ENCODE data around the gene MORN2. TPM values are rescaled to one million over a fixed set of nuclear protein-coding genes. Genes with fewer than 3 reads are reported as not detected.

MORN2 gene
- total RNA-seq, 2 donors from 2014 or later: 26.1 to 34.2 TPM

DNA sequence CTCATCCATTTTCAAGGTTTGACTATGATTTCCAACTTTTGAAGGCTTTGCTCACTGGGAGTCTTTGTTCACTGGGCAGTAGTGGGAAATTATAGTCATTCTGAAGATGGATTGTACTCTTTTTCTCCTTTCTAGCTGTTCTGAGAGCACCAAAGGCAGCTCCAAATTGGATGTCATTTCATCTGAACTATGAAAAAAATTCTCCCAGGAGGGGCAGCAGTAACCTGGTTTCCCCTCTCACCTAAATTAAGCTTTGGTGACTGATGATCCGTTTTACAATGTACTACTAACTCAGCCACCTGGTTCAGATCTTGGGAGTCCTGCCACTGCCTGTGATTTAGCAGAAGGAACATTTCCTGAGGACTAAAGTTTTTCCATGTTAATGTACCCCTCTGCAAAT is 31.5 kb downstream of the MORN2 start:
- Histone ChIP-seq H3K36me3 (no peaks in the 10 kb centered on the region), H3K4me3 (no peak overlapping the region), H3K27me3 (replicated peaks; ENCODE audit: insufficient read depth) (no peaks in the 10 kb centered on the region), H3K27ac (no peak overlapping the region), H3K4me1 (replicated peaks) (no peaks in the 10 kb centered on the region), H3K9me3 (no peaks in the 10 kb centered on the region)
- intact Hi-C loops (cut with DNase I): no loop called here
- WGBS: 22% methylated on average over 1 of the region's 1 CpG
- DNase-seq (ENCODE audit: low spot score): no peak
- no peak for TF ChIP-seq CTCF (IDR thresholded peaks at IDR 0.05)

- no peaks in the 10 kb centered on the region for H3K36me3 ChIP-seq
- no peaks in the 10 kb centered on the region for H3K4me1 ChIP-seq (replicated peaks)
- no peak overlapping the region for H3K4me3 ChIP-seq
- H3K27ac ChIP-seq: no peak overlapping the region
- TF ChIP-seq POLR2A (IDR thresholded peaks at IDR 0.05) (no peak), CTCF (IDR thresholded peaks at IDR 0.05) (no peak), POLR2AphosphoS5 (IDR thresholded peaks at IDR 0.05) (no peak)
- 81% methylated on average over 2 of the region's 2 CpGs for WGBS
- no peaks in the 10 kb centered on the region for H3K27me3 ChIP-seq (replicated peaks; ENCODE audit: insufficient read depth)
- intact Hi-C loops (cut with DNase I): no loop called here
- DNase-seq (ENCODE audit: low spot score): no peak
- H3K9me3 ChIP-seq: no peaks in the 10 kb centered on the region
These were observed 32.2 kb downstream of the MORN2 start for GRCh38 chr2:38907743-38908562.

DNA sequence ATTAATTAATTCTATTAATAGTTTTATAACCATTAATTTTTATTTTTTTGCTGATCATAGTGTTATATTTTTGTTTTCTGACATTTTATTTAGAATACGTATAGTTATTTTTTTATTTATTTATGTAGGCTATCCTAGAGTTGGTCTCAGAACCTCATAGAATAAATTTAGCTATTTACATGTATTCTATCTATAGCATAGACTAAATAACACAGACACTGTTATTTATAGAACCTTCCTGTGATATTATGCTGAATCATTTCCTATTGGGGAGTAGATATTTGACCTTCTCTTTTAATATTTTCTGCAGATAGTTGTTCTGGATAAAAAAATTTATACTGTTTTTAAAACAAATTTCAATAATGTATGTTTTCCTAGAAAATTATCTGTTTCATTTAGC is 34.1 kb downstream of the MORN2 start:
- Histone ChIP-seq H3K4me3 (no peak overlapping the region), H3K27me3 (replicated peaks; ENCODE audit: insufficient read depth) (no peaks in the 10 kb centered on the region), H3K36me3 (no peaks in the 10 kb centered on the region), H3K4me1 (replicated peaks) (no peaks in the 10 kb centered on the region), H3K9me3 (no peaks in the 10 kb centered on the region), H3K27ac (no peak overlapping the region)
- 100% methylated on average over 1 of the region's 1 CpG for WGBS
- TF ChIP-seq CTCF (IDR thresholded peaks at IDR 0.05): no peak
- TF ChIP-seq POLR2A (IDR thresholded peaks at IDR 0.05): no peak
- no peak for TF ChIP-seq POLR2AphosphoS5 (IDR thresholded peaks at IDR 0.05)
- intact Hi-C loops (cut with DNase I): no loop called here
- DNase-seq (ENCODE audit: low spot score): no peak

DNA sequence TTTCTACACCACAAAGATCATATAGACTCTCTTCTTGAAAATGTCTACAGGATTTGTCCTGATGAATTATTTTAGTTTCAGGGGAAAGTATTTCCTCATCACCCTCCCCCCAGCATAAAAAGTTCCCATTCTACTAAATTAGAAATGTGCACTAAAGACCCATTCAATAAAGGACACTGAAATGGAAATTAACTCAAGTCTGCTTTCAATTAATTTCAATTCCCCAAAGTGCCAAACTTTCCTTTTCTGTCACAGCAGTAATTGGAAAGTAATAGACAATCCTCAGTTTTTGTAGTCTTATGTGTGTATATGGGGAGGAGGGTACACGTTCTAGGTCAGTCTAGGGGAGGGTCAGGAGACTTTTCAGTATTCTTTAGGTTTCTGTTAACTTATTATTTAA is 35.4 kb downstream of the MORN2 start:
- intact Hi-C loops (cut with DNase I): no loop called here
- Histone ChIP-seq H3K27ac (no peak overlapping the region), H3K36me3 (no peaks in the 10 kb centered on the region), H3K9me3 (no peaks in the 10 kb centered on the region), H3K27me3 (replicated peaks; ENCODE audit: insufficient read depth) (no peaks in the 10 kb centered on the region), H3K4me3 (no peak overlapping the region), H3K4me1 (replicated peaks) (no peaks in the 10 kb centered on the region)
- DNase-seq (ENCODE audit: low spot score): no peak
- 71% methylated on average over 1 of the region's 1 CpG for WGBS
- TF ChIP-seq POLR2A (IDR thresholded peaks at IDR 0.05): no peak
- TF ChIP-seq POLR2AphosphoS5 (IDR thresholded peaks at IDR 0.05): no peak
- no peak for TF ChIP-seq CTCF (IDR thresholded peaks at IDR 0.05)

DNA sequence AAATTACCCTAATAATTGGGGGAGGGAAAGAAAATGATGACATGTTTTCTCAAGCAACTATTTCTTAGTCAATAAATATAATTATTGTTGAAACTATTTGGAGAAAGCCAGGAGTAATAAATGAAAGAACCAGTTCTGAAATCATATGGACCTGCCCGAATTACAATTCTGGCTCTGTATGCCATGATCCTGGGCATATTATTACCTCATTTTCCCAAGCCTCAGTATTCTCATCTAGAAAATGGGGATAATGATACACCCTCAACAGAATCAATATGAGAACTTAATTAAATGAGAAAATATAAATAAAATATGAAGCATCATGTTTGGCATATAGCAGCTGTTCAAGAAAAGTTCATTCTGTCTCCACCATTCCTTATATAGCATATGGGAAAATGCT is 36.8 kb downstream of the MORN2 start:
- Histone ChIP-seq H3K4me3 (no peak overlapping the region), H3K36me3 (no peaks in the 10 kb centered on the region), H3K27me3 (replicated peaks; ENCODE audit: insufficient read depth) (no peaks in the 10 kb centered on the region), H3K4me1 (replicated peaks) (no peaks in the 10 kb centered on the region), H3K27ac (no peak overlapping the region), H3K9me3 (no peaks in the 10 kb centered on the region)
- no peak for DNase-seq (ENCODE audit: low spot score)
- TF ChIP-seq CTCF (IDR thresholded peaks at IDR 0.05) (no peak), POLR2A (IDR thresholded peaks at IDR 0.05) (no peak), POLR2AphosphoS5 (IDR thresholded peaks at IDR 0.05) (no peak)
- intact Hi-C loops (cut with DNase I): no loop called here
- 68% methylated on average over 1 of the region's 1 CpG for WGBS

Data from prostate gland (tissue), 2 donors.